DND-41 (cell line): ENCODE measurements around the gene ATP10A.

Source experiments
- EZH2 ChIP-seq: IDR thresholded peaks from 3 replicates; pipeline ENCODE4 v1.6.1; 2012; ENCODE audit warnings: borderline replicate concordance, low read depth, mild to moderate bottlenecking, moderate library complexity, low read length, inconsistent platforms; ENCODE audit not compliant: severe bottlenecking
- TF ChIP-seq, protein P1 (sequence below): IDR thresholded peaks from 2 replicates; pipeline ENCODE4 v1.5.1; 2012; ENCODE audit warnings: borderline replicate concordance, low read length, moderate library complexity, mild to moderate bottlenecking; ENCODE audit not compliant: poor library complexity, severe bottlenecking; ENCODE audit errors: extremely low read depth

DNA sequence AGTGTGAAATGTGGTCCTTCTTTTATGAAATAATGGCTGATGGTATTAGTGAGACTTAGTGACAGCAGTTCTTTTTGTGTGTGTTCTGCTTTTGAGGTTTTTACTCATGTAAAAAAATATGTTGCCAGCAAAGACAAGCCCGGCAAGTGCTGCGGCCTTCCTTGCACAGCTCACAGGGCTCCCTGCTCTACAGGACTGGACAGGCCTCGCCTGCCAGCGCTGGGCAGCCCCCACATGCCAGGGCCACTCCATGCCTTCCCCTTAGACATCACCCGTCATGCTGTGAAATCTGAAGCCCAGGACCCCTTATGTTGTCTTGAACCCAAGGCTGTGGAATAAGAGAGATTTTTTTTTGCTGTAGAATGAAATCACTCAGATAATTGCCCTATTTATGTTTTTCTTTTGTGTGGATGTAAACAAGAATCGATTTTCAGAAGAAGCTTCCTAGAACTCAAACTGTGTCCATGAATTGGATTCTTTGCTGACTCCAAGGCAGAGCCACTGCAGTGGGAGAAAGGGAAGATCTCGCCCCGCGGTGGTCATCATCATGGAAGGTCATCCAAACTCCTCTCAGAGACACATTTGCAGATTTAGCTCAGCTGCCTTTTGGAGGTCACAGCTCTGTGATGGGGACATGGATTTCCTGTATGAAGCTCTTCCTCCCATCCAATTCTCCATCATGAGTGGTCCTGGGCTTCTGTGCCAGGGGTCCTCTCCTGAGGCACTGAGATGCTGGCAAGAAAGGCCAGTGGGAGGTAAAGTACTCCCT is 150.8 kb downstream of the ATP10A start:
- TF ChIP-seq, protein P1, sequence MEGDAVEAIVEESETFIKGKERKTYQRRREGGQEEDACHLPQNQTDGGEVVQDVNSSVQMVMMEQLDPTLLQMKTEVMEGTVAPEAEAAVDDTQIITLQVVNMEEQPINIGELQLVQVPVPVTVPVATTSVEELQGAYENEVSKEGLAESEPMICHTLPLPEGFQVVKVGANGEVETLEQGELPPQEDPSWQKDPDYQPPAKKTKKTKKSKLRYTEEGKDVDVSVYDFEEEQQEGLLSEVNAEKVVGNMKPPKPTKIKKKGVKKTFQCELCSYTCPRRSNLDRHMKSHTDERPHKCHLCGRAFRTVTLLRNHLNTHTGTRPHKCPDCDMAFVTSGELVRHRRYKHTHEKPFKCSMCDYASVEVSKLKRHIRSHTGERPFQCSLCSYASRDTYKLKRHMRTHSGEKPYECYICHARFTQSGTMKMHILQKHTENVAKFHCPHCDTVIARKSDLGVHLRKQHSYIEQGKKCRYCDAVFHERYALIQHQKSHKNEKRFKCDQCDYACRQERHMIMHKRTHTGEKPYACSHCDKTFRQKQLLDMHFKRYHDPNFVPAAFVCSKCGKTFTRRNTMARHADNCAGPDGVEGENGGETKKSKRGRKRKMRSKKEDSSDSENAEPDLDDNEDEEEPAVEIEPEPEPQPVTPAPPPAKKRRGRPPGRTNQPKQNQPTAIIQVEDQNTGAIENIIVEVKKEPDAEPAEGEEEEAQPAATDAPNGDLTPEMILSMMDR = no peak
- TF ChIP-seq EZH2 = no peak
